Measurements from ENCODE around the gene COL5A1. TPM values are rescaled to one million over a fixed set of nuclear protein-coding genes. Genes with fewer than 3 reads are reported as not detected.
"Not testable (repeated sequence)": the region's sequence is repeated elsewhere in the genome, so short reads cannot be mapped to it uniquely, and the experiment has no call there.

Gene COL5A1
- total and polyA plus RNA-seq, 2 experiments from 2014 or later: 211 to 812 TPM

GRCh38 chr9:134664446-134664845 is 22.8 kb downstream of the COL5A1 start:
- Histone ChIP-seq H3K9me2 (ENCODE audit: insufficient read depth) (no peaks in the 10 kb centered on the region), H4K20me1 (ENCODE audit: insufficient read depth) (peaks cover 15% of the 10 kb centered on the region), H3K9me3 (ENCODE audit: low read depth) (no peaks in the 10 kb centered on the region), H3K27me3 (replicated peaks; ENCODE audit: insufficient read depth) (no peaks in the 10 kb centered on the region), H2AFZ (no peak overlapping the region), H3K27ac (peak overlapping the region; percentile 97), H3F3A (ENCODE audit: insufficient read depth) (peaks cover 88% of the 10 kb centered on the region), H3K9ac (peak overlapping the region; percentile 83; the same call in 1 of the 2 replicates), H3K4me2 (ENCODE audit: unreplicated experiment) (no peak overlapping the region), H3K4me1 (ENCODE audit: insufficient read depth) (peaks cover 71% of the 10 kb centered on the region), H3K79me2 (ENCODE audit: insufficient read depth) (peaks cover 88% of the 10 kb centered on the region), H3K4me3 (0 out of 2 replicates have a peak overlapping the region, but pooled peaks have one; percentile 5), H3K36me3 (ENCODE audit: low read depth) (0 out of 2 replicates have a peak, but pooled peaks cover 8% of the 10 kb centered on the region)
- WGBS, 2 experiments (ENCODE audit: low coverage in 1 of 2, low lambda C conversion rate in 2 of 2, missing lambda C conversion rate in 2 of 2): 70 to 76% methylated on average over 5 of the region's 5 CpGs
- no peak for DNase-seq
- TF ChIP-seq EZH2 (IDR thresholded peaks at IDR 0.05; ENCODE audit: insufficient read depth, poor library complexity, severe bottlenecking): no peak
- no peak for TF ChIP-seq EZH2phosphoT487 (IDR thresholded peaks at IDR 0.05; ENCODE audit: insufficient read depth, low read depth)
- in situ Hi-C loops (cut with MboI): loop anchor here (25.0 kb wide), 1 partner anchor 202 kb away; no protein-coding TSS in a partner anchor

- peaks cover 22% of the 10 kb centered on the region for H4K20me1 ChIP-seq (ENCODE audit: insufficient read depth)
- no peak overlapping the region for H2AFZ ChIP-seq
- H3K4me2 ChIP-seq (ENCODE audit: unreplicated experiment): no peak overlapping the region
- no peak overlapping the region for H3K4me3 ChIP-seq
- H3K79me2 ChIP-seq (ENCODE audit: insufficient read depth): peaks cover 88% of the 10 kb centered on the region
- H3K9me3 ChIP-seq (ENCODE audit: low read depth): no peaks in the 10 kb centered on the region
- no peak for DNase-seq
- WGBS, 2 experiments (ENCODE audit: low coverage in 1 of 2, low lambda C conversion rate in 2 of 2, missing lambda C conversion rate in 2 of 2): 84 to 85% methylated on average over 6 of the region's 6 CpGs
- H3K36me3 ChIP-seq (ENCODE audit: low read depth): no peaks in the 10 kb centered on the region
- in situ Hi-C loops (cut with MboI): loop anchor here (25.0 kb wide), 1 partner anchor 204 kb away; no protein-coding TSS in a partner anchor
- H3K9ac ChIP-seq: peak overlapping the region; percentile 26; the same call in 1 of the 2 replicates
- peaks cover 78% of the 10 kb centered on the region for H3K4me1 ChIP-seq (ENCODE audit: insufficient read depth)
- H3F3A ChIP-seq (ENCODE audit: insufficient read depth): peaks cover 88% of the 10 kb centered on the region
- H3K27ac ChIP-seq: peak overlapping the region; percentile 56; the same call in 1 of the 2 replicates
- H3K9me2 ChIP-seq (ENCODE audit: insufficient read depth): no peaks in the 10 kb centered on the region
- H3K27me3 ChIP-seq (replicated peaks; ENCODE audit: insufficient read depth): no peaks in the 10 kb centered on the region
- TF ChIP-seq EZH2 (IDR thresholded peaks at IDR 0.05; ENCODE audit: insufficient read depth, poor library complexity, severe bottlenecking) (no peak), EZH2phosphoT487 (IDR thresholded peaks at IDR 0.05; ENCODE audit: insufficient read depth, low read depth) (no peak)
Measured at GRCh38 chr9:134666208-134666607, 24.6 kb downstream of the COL5A1 start.

- no peaks in the 10 kb centered on the region for H3K9me2 ChIP-seq (ENCODE audit: insufficient read depth)
Measured at GRCh38 chr9:134666831-134667230, 25.2 kb downstream of the COL5A1 start.

GRCh38 chr9:134668977-134669376 is 27.4 kb downstream of the COL5A1 start:
- H3K36me3 ChIP-seq (ENCODE audit: low read depth); H3K9me3 ChIP-seq (ENCODE audit: low read depth); H3K4me3 ChIP-seq; DNase-seq; H2AFZ ChIP-seq; H3K27me3 ChIP-seq (replicated peaks; ENCODE audit: insufficient read depth); H3K9me2 ChIP-seq (ENCODE audit: insufficient read depth): not testable (repeated sequence)
- H3K4me1 ChIP-seq (ENCODE audit: insufficient read depth): peaks cover 76% of the 10 kb centered on the region
- H4K20me1 ChIP-seq (ENCODE audit: insufficient read depth): peaks cover 40% of the 10 kb centered on the region
- peaks cover 100% of the 10 kb centered on the region for H3K79me2 ChIP-seq (ENCODE audit: insufficient read depth)
- peak overlapping the region; percentile 63 for H3K27ac ChIP-seq
- H3K9ac ChIP-seq: peak overlapping the region; percentile 39; the same call in 1 of the 2 replicates
- in situ Hi-C loops (cut with MboI): loop anchor here (25.0 kb wide), 1 partner anchor 207 kb away; no protein-coding TSS in a partner anchor
- H3F3A ChIP-seq (ENCODE audit: insufficient read depth): peaks cover 94% of the 10 kb centered on the region
- H3K4me2 ChIP-seq (ENCODE audit: unreplicated experiment): peak overlapping the region; percentile 76

More at GRCh38 chr9:134666831-134667230, 25.2 kb downstream of the COL5A1 start:
- peaks cover 89% of the 10 kb centered on the region for H3F3A ChIP-seq (ENCODE audit: insufficient read depth)
- H3K36me3 ChIP-seq (ENCODE audit: low read depth): no peaks in the 10 kb centered on the region
- TF ChIP-seq EZH2 (IDR thresholded peaks at IDR 0.05; ENCODE audit: insufficient read depth, poor library complexity, severe bottlenecking): no peak
- 0 out of 2 replicates have a peak, but pooled peaks have one; percentile 78 for TF ChIP-seq EZH2phosphoT487 (IDR thresholded peaks at IDR 0.05; ENCODE audit: insufficient read depth, low read depth)
- 9% methylated on average over 7 of the region's 7 CpGs for WGBS, 2 experiments (ENCODE audit: low coverage in 1 of 2, low lambda C conversion rate in 2 of 2, missing lambda C conversion rate in 2 of 2)
- peaks cover 79% of the 10 kb centered on the region for H3K4me1 ChIP-seq (ENCODE audit: insufficient read depth)
- DNase-seq: peak; percentile 81
- no peaks in the 10 kb centered on the region for H3K9me3 ChIP-seq (ENCODE audit: low read depth)
- in situ Hi-C loops (cut with MboI): loop anchor here (25.0 kb wide), 1 partner anchor 205 kb away; no protein-coding TSS in a partner anchor
- no peaks in the 10 kb centered on the region for H3K27me3 ChIP-seq (replicated peaks; ENCODE audit: insufficient read depth)
- H3K4me2 ChIP-seq (ENCODE audit: unreplicated experiment): peak overlapping the region; percentile 24
- H3K4me3 ChIP-seq: no peak overlapping the region
- peaks cover 90% of the 10 kb centered on the region for H3K79me2 ChIP-seq (ENCODE audit: insufficient read depth)
- H3K27ac ChIP-seq: peak overlapping the region; percentile 56
- peak overlapping the region; percentile 26; the same call in 1 of the 2 replicates for H3K9ac ChIP-seq
- H2AFZ ChIP-seq: no peak overlapping the region
- peaks cover 28% of the 10 kb centered on the region for H4K20me1 ChIP-seq (ENCODE audit: insufficient read depth)
